Loucy (cell line): ENCODE measurements around the gene FAM210A.

ENCODE experiments used
- H2AFZ ChIP-seq: fragments of 200-600 bp; sonication (generic); 2 replicates; pipeline ENCODE4 v1.6.0; 2016; ENCODE audit warnings: antibody characterized with exemption, mild to moderate bottlenecking, low read length, moderate library complexity
- H3F3A ChIP-seq: fragments of 200-600 bp; 2 replicates; pipeline ENCODE4 v1.6.0; 2016; ENCODE audit warnings: antibody characterized with exemption, low read depth, mild to moderate bottlenecking
- H3K27me3 ChIP-seq: fragments of 200-600 bp; sonication (generic); 2 replicates; pipeline ENCODE4 v1.6.1; 2014; ENCODE audit warnings: low read length, mild to moderate bottlenecking; ENCODE audit not compliant: insufficient read depth, poor library complexity, severe bottlenecking
- H3K36me3 ChIP-seq: fragments of 200-600 bp; sonication (generic); 2 replicates; pipeline ENCODE4 v1.6.1; 2016; ENCODE audit warnings: low read length; ENCODE audit not compliant: insufficient read depth
- H3K4me1 ChIP-seq: fragments of 200-600 bp; sonication (generic); 2 replicates; pipeline ENCODE4 v1.5.1; 2014; ENCODE audit warnings: low read length, mild to moderate bottlenecking; ENCODE audit not compliant: insufficient read depth, poor library complexity, severe bottlenecking
- H3K4me2 ChIP-seq: fragments of 200-600 bp; sonication (generic); 2 replicates; pipeline ENCODE4 v1.6.0; 2014; ENCODE audit warnings: antibody characterized with exemption, low read length, low read depth, mild to moderate bottlenecking; ENCODE audit not compliant: poor library complexity, severe bottlenecking
- H3K4me3 ChIP-seq: fragments of 200-600 bp; sonication (generic); 2 replicates; pipeline ENCODE4 v1.5.1; 2014; ENCODE audit warnings: low read length, mild to moderate bottlenecking, mixed read lengths; ENCODE audit not compliant: poor library complexity, severe bottlenecking
- H3K79me2 ChIP-seq: fragments of 200-600 bp; sonication (generic); 2 replicates; pipeline ENCODE4 v1.6.1; 2014; ENCODE audit warnings: low read length; ENCODE audit not compliant: insufficient read depth
- H3K9ac ChIP-seq: fragments of 200-600 bp; sonication (generic); 2 replicates; pipeline ENCODE4 v1.6.0; 2014; ENCODE audit warnings: mild to moderate bottlenecking, low read depth, low read length, moderate library complexity; ENCODE audit not compliant: poor library complexity, severe bottlenecking
- H3K9me2 ChIP-seq: fragments of 200-600 bp; sonication (generic); replicated peaks from 2 replicates; pipeline ENCODE4 v1.6.1; 2016; ENCODE audit warnings: low read depth, low read length, mixed read lengths
- H3K9me3 ChIP-seq: fragments of 200-600 bp; sonication (generic); 2 replicates; pipeline ENCODE4 v1.6.1; 2014; ENCODE audit warnings: mild to moderate bottlenecking, antibody characterized with exemption, low read length, low read depth; ENCODE audit not compliant: insufficient read depth
- H4K20me1 ChIP-seq: fragments of 200-600 bp; sonication (generic); 2 replicates; pipeline ENCODE4 v1.6.0; 2014; ENCODE audit warnings: antibody characterized with exemption, low read length, mild to moderate bottlenecking; ENCODE audit not compliant: insufficient read depth, poor library complexity, severe bottlenecking
- EZH2phosphoT487 ChIP-seq: fragments of 200-600 bp; IDR thresholded peaks from 2 replicates; pipeline ENCODE4 v1.6.1; 2018; ENCODE audit warnings: antibody characterized with exemption, mild to moderate bottlenecking, moderate library complexity, borderline replicate concordance
- TF ChIP-seq, protein P1 (sequence below): fragments of 200-600 bp; sonication (generic); conservative IDR thresholded peaks from 2 replicates; pipeline ENCODE4 v1.5.1; 2014; ENCODE audit warnings: mild to moderate bottlenecking, antibody characterized with exemption, low read length

FAM210A gene

DNA sequence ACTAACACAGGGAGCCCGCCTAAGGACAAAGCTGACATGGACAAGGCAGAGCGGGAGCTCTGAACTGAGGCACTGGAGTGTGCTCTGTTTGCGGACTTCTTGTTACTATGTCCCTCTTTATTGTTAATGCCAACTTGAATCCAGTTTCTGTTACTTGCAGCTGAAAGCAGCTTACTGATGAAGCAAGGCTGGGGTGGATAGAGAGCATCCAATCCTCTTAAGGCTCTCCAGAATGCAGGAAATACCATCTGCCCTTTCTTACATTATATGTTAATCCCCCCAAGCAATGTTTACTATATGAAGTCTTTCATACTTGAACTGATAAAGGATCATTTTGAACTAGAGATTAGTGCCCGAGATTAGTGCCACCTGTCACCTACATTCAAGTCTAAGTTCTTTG is 9.4 kb downstream of the FAM210A start:
- Histone ChIP-seq H3K4me1 (peaks cover 17% of the 10 kb centered on the region), H3K4me3 (no peak overlapping the region), H3F3A (no peaks in the 10 kb centered on the region), H4K20me1 (peaks cover 28% of the 10 kb centered on the region), H3K9me3 (peaks cover 6% of the 10 kb centered on the region; the same call in 1 of the 2 replicates), H3K36me3 (no peaks in the 10 kb centered on the region), H2AFZ (no peak overlapping the region), H3K27me3 (no peaks in the 10 kb centered on the region), H3K79me2 (peaks cover 98% of the 10 kb centered on the region), H3K9me2 (no peaks in the 10 kb centered on the region), H3K9ac (no peak overlapping the region), H3K4me2 (no peak overlapping the region)
- TF ChIP-seq, protein P1, sequence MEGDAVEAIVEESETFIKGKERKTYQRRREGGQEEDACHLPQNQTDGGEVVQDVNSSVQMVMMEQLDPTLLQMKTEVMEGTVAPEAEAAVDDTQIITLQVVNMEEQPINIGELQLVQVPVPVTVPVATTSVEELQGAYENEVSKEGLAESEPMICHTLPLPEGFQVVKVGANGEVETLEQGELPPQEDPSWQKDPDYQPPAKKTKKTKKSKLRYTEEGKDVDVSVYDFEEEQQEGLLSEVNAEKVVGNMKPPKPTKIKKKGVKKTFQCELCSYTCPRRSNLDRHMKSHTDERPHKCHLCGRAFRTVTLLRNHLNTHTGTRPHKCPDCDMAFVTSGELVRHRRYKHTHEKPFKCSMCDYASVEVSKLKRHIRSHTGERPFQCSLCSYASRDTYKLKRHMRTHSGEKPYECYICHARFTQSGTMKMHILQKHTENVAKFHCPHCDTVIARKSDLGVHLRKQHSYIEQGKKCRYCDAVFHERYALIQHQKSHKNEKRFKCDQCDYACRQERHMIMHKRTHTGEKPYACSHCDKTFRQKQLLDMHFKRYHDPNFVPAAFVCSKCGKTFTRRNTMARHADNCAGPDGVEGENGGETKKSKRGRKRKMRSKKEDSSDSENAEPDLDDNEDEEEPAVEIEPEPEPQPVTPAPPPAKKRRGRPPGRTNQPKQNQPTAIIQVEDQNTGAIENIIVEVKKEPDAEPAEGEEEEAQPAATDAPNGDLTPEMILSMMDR = no peak
- no peak for TF ChIP-seq EZH2phosphoT487

DNA sequence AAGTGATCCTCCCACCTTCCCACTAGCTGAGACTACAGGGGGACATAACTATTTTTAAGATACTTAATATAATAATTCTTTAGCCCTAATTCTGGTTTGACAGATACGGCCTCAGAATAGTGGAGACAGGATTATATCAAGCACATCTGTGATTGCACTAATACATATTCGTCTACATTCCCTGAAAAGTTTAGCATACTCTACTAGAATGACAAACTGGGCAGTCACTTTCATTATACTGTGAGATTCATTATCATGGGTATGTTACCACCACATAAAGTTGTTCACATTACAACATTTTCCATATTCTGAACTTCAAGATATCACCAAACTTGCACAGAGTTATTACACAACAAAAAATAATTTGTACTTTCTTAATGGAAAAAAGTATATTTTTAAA is 11.0 kb downstream of the FAM210A start:
- Histone ChIP-seq H3K9me2 (no peaks in the 10 kb centered on the region), H3K9ac (no peak overlapping the region), H3K4me1 (peaks cover 8% of the 10 kb centered on the region), H3K36me3 (no peaks in the 10 kb centered on the region), H3K9me3 (peaks cover 6% of the 10 kb centered on the region; the same call in 1 of the 2 replicates), H2AFZ (no peak overlapping the region), H3K4me2 (no peak overlapping the region), H3K79me2 (peaks cover 98% of the 10 kb centered on the region), H4K20me1 (peaks cover 20% of the 10 kb centered on the region), H3K4me3 (no peak overlapping the region), H3F3A (no peaks in the 10 kb centered on the region), H3K27me3 (no peaks in the 10 kb centered on the region)
- no peak for TF ChIP-seq EZH2phosphoT487
- TF ChIP-seq, protein P1 = no peak

DNA sequence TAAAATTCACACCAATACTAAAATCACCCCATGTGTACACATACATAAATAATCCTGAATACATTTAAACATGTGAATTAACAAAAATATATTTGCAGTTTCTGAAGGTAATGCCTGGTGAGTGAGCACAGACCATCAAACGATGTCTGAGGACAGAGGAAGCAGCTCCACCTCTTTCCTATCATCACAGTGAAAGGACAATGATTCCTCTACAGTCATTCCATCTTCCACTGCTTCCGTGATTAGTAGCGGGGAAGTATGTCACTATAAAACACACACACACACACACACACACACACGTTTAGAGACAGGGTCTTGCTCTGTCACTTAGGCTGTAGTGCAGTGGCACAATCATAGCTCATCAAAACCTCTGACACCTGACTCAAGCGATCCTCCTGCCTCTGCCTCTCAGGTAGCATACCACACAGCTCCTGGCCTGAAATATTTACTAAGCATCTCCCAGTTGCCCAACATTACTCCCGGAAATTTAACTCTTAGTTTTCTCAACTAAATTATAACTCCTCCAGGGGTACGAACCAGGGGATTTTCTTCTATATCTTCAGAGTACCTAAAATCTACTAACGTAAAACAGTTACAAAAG is 12.8 kb downstream of the FAM210A start:
- Histone ChIP-seq H3K79me2 (peaks cover 97% of the 10 kb centered on the region), H3K4me1 (peaks cover 4% of the 10 kb centered on the region), H3K9me3 (peaks cover 6% of the 10 kb centered on the region; the same call in 1 of the 2 replicates), H3K9me2 (no peaks in the 10 kb centered on the region), H3K9ac (no peak overlapping the region), H3K4me3 (no peak overlapping the region), H3K4me2 (no peak overlapping the region), H2AFZ (no peak overlapping the region), H3K36me3 (no peaks in the 10 kb centered on the region), H3K27me3 (no peaks in the 10 kb centered on the region), H4K20me1 (peaks cover 9% of the 10 kb centered on the region), H3F3A (no peaks in the 10 kb centered on the region)
- no peak for TF ChIP-seq EZH2phosphoT487
- TF ChIP-seq, protein P1 = no peak
